Measurements from ENCODE around the gene RIPK4. TPM values are rescaled to one million over a fixed set of nuclear protein-coding genes. Genes with fewer than 3 reads are reported as not detected.
A peak's percentile ranks its signal among the peaks of the same experiment; 100 is the strongest.

RIPK4 gene
- total RNA-seq, 1 donor from 2014 or later = 15.7 TPM

GRCh38 chr21:41755258-41755933, 11.5 kb downstream of the RIPK4 start:
- H3K36me3 Mint-ChIP-seq = peaks cover 11% of the 10 kb centered on the region
- no peaks in the 10 kb centered on the region for H3K9me3 Mint-ChIP-seq
- H3K4me1 Mint-ChIP-seq = peaks cover 35% of the 10 kb centered on the region
- DNase-seq (ENCODE audit: low spot score in 2 of 2, unreplicated experiment in 2 of 2) = no peak
- H3K27ac Mint-ChIP-seq = no peak overlapping the region
- H3K27me3 Mint-ChIP-seq (ENCODE audit: low read depth) = peaks cover 10% of the 10 kb centered on the region
- H3K4me3 Mint-ChIP-seq = no peak overlapping the region
- TF ChIP-seq CTCF (IDR thresholded peaks at IDR 0.05; ENCODE audit: unreplicated experiment) = no peak

GRCh38 chr21:41754479-41754891, 12.4 kb downstream of the RIPK4 start:
- Mint-ChIP-seq H3K9me3 (no peaks in the 10 kb centered on the region), H3K4me1 (peaks cover 32% of the 10 kb centered on the region), H3K27ac (no peak overlapping the region), H3K36me3 (peaks cover 11% of the 10 kb centered on the region), H3K27me3 (ENCODE audit: low read depth) (peaks cover under 1% of the 10 kb centered on the region), H3K4me3 (no peak overlapping the region)
- DNase-seq (ENCODE audit: low spot score in 2 of 2, unreplicated experiment in 2 of 2) = no peak
- no peak for TF ChIP-seq CTCF (IDR thresholded peaks at IDR 0.05; ENCODE audit: unreplicated experiment)

GRCh38 chr21:41753006-41753898, 13.6 kb downstream of the RIPK4 start:
- Mint-ChIP-seq H3K4me3 (no peak overlapping the region), H3K36me3 (peaks cover 15% of the 10 kb centered on the region), H3K9me3 (no peaks in the 10 kb centered on the region), H3K27me3 (ENCODE audit: low read depth) (no peaks in the 10 kb centered on the region), H3K27ac (peak overlapping the region; percentile 31), H3K4me1 (peaks cover 32% of the 10 kb centered on the region)
- DNase-seq (ENCODE audit: low spot score in 2 of 2, unreplicated experiment in 2 of 2) = no peak
- TF ChIP-seq CTCF (IDR thresholded peaks at IDR 0.05; ENCODE audit: unreplicated experiment) = no peak

GRCh38 chr21:41752231-41752681, 14.6 kb downstream of the RIPK4 start:
- H3K4me3 Mint-ChIP-seq = no peak overlapping the region
- H3K27ac Mint-ChIP-seq = peak overlapping the region; percentile 90
- peaks cover 32% of the 10 kb centered on the region for H3K4me1 Mint-ChIP-seq

GRCh38 chr21:41751611-41752011, 15.2 kb downstream of the RIPK4 start:
- Mint-ChIP-seq H3K4me1 (peaks cover 32% of the 10 kb centered on the region), H3K27me3 (ENCODE audit: low read depth) (no peaks in the 10 kb centered on the region), H3K27ac (peak overlapping the region; percentile 90), H3K4me3 (peak overlapping the region; percentile 30), H3K9me3 (no peaks in the 10 kb centered on the region), H3K36me3 (peaks cover 26% of the 10 kb centered on the region)
- TF ChIP-seq CTCF (IDR thresholded peaks at IDR 0.05; ENCODE audit: unreplicated experiment) = no peak
- peak in 1 of 2 experiments; percentile 56 for DNase-seq (ENCODE audit: low spot score in 2 of 2, unreplicated experiment in 2 of 2)

More at GRCh38 chr21:41752231-41752681, 14.6 kb downstream of the RIPK4 start:
- no peaks in the 10 kb centered on the region for H3K27me3 Mint-ChIP-seq (ENCODE audit: low read depth)
- H3K9me3 Mint-ChIP-seq = no peaks in the 10 kb centered on the region
- H3K36me3 Mint-ChIP-seq = peaks cover 22% of the 10 kb centered on the region
- DNase-seq (ENCODE audit: low spot score in 2 of 2, unreplicated experiment in 2 of 2) = no peak
- TF ChIP-seq CTCF (IDR thresholded peaks at IDR 0.05; ENCODE audit: unreplicated experiment) = no peak
